Neuronal stem cell (in vitro differentiated cells): Measurements from ENCODE around the gene TMEM98.
A peak's percentile ranks its signal among the peaks of the same experiment; 100 is the strongest.

Source experiments
- DNase-seq: peaks from one replicate; pipeline ENCODE4 v3.0.0-alpha.2; 2013; ENCODE audit warnings: low spot score
- H2AFZ ChIP-seq: one replicate; pipeline ENCODE4 v1.6.1; 2013; ENCODE audit warnings: mild to moderate bottlenecking, low read length, inconsistent platforms
- H2AK5ac ChIP-seq: 2 replicates; pipeline ENCODE4 v1.6.1; 2013; ENCODE audit warnings: low read depth, mild to moderate bottlenecking, inconsistent platforms, low read length, moderate library complexity, mixed read lengths
- H2BK120ac ChIP-seq: 2 replicates; pipeline ENCODE4 v1.6.1; 2013; ENCODE audit warnings: low read depth, mild to moderate bottlenecking, inconsistent platforms, low read length, moderate library complexity, mixed read lengths
- H2BK12ac ChIP-seq: one replicate; pipeline ENCODE4 v1.6.1; 2013; ENCODE audit warnings: low read length, inconsistent platforms
- H2BK15ac ChIP-seq: 2 replicates; pipeline ENCODE4 v1.6.1; 2013; ENCODE audit warnings: mild to moderate bottlenecking, low read length, inconsistent platforms, mixed read lengths
- H2BK5ac ChIP-seq: one replicate; pipeline ENCODE4 v1.6.1; 2013; ENCODE audit warnings: inconsistent platforms, mild to moderate bottlenecking, low read length, moderate library complexity
- H3K14ac ChIP-seq: one replicate; pipeline ENCODE4 v1.6.1; 2013; ENCODE audit warnings: low read length, inconsistent platforms
- H3K18ac ChIP-seq: 2 replicates; pipeline ENCODE4 v1.6.1; 2013; ENCODE audit warnings: low read length, inconsistent platforms
- H3K23ac ChIP-seq: 2 replicates; pipeline ENCODE4 v1.6.1; 2013; ENCODE audit warnings: low read depth, mild to moderate bottlenecking, mixed read lengths, low read length, inconsistent platforms; ENCODE audit not compliant: poor library complexity
- H3K27ac ChIP-seq: replicated peaks from 3 replicates; pipeline ENCODE4 v1.5.1; 2013; ENCODE audit warnings: low read length, inconsistent platforms
- H3K27me3 ChIP-seq, 3 experiments: 2 replicates each; pipeline ENCODE4 v1.6.1; 2013; ENCODE audit warnings: low read length in 3 of 3, mild to moderate bottlenecking in 2 of 3, inconsistent platforms in 1 of 3, low read depth in 1 of 3, mixed read lengths in 1 of 3, moderate library complexity in 1 of 3; ENCODE audit not compliant: control insufficient read depth in 3 of 3, insufficient read depth in 3 of 3
- H3K36me3 ChIP-seq, 2 donors: replicated peaks in 1 of 2; 2 replicates each; pipeline ENCODE4 v1.6.1; 2013; ENCODE audit warnings: low read length in 2 of 2; ENCODE audit not compliant: control insufficient read depth in 2 of 2, insufficient read depth in 2 of 2
- H3K4ac ChIP-seq: 2 replicates; pipeline ENCODE4 v1.6.1; 2013; ENCODE audit warnings: inconsistent platforms, mild to moderate bottlenecking, low read length, moderate library complexity
- H3K4me1 ChIP-seq, 2 donors: 1 replicate in 1 of 2; 2 replicates in 1 of 2; pipeline ENCODE4 v1.6.1; 2013; ENCODE audit warnings: low read length in 2 of 2, low read depth in 1 of 2; ENCODE audit not compliant: control insufficient read depth in 2 of 2, insufficient read depth in 1 of 2
- H3K4me2 ChIP-seq: one replicate; pipeline ENCODE4 v1.6.1; 2013; ENCODE audit warnings: mild to moderate bottlenecking, low read length, inconsistent platforms; ENCODE audit not compliant: insufficient read depth, poor library complexity, severe bottlenecking
- H3K4me3 ChIP-seq, 2 donors: 2 replicates each; pipeline ENCODE4 v1.5.1; 2013; ENCODE audit warnings: low read length in 2 of 2, mild to moderate bottlenecking in 2 of 2, inconsistent platforms in 1 of 2, moderate library complexity in 1 of 2
- H3K79me1 ChIP-seq: one replicate; pipeline ENCODE4 v1.6.1; 2013; ENCODE audit warnings: low read depth, mild to moderate bottlenecking, inconsistent platforms, low read length, moderate library complexity
- H3K9ac ChIP-seq: one replicate; pipeline ENCODE4 v1.6.1; 2013; ENCODE audit warnings: mild to moderate bottlenecking, low read depth, low read length, inconsistent platforms; ENCODE audit not compliant: poor library complexity
- H3K9me3 ChIP-seq, 2 donors: replicated peaks in 1 of 2; 2 replicates each; pipeline versions ENCODE3 to v1.6.1; 2013; ENCODE audit warnings: low read length in 2 of 2, mild to moderate bottlenecking in 2 of 2, inconsistent platforms in 1 of 2, low read depth in 1 of 2, mixed read lengths in 1 of 2, moderate library complexity in 1 of 2; ENCODE audit not compliant: control insufficient read depth in 2 of 2, insufficient read depth in 1 of 2
- H4K8ac ChIP-seq: one replicate; pipeline ENCODE4 v1.6.1; 2013; ENCODE audit warnings: low read depth, mild to moderate bottlenecking, inconsistent platforms, low read length, moderate library complexity
- H4K91ac ChIP-seq: one replicate; pipeline ENCODE4 v1.6.1; 2013; ENCODE audit warnings: low read length, low read depth, mild to moderate bottlenecking, inconsistent platforms; ENCODE audit not compliant: poor library complexity
- WGBS, 2 donors: extraction: QIAGEN DNeasy Blood & Tissue Kit; methylation state at CpG; one replicate each; pipeline ENCODE4 v1.1.7; 2013; ENCODE audit warnings: missing lambda C conversion rate in 2 of 2, mixed read lengths in 1 of 2; ENCODE audit not compliant: insufficient read length in 2 of 2, insufficient replicate concordance in 1 of 2; ENCODE audit errors: extremely low coverage in 2 of 2; 5-methylcytosine and 5-hydroxymethylcytosine counted together

The TMEM98 gene

GRCh38 chr17:32928586-32929535 is 908 bp downstream of the TMEM98 start:
- no peak overlapping the region for H3K23ac ChIP-seq
- no peak overlapping the region for H2BK120ac ChIP-seq
- peak overlapping the region; percentile 46 for H3K4me2 ChIP-seq
- no peak overlapping the region for H3K4ac ChIP-seq
- H3K79me1 ChIP-seq: peaks cover 2% of the 10 kb centered on the region
- no peak overlapping the region for H2BK12ac ChIP-seq
- H2BK5ac ChIP-seq: no peak overlapping the region
- no peak overlapping the region for H4K91ac ChIP-seq
- no peak overlapping the region for H3K27ac ChIP-seq
- no peak for DNase-seq
- WGBS, 2 donors: no CpG with 5 or more reads among the region's 19 CpGs
- H3K9me3 ChIP-seq: no peaks in the 10 kb centered on the region
- H2AFZ ChIP-seq: peak overlapping the region; percentile 99
- H3K4me3 ChIP-seq: peak overlapping the region; percentile 67 to 90
- H4K8ac ChIP-seq: no peak overlapping the region
- no peak overlapping the region for H3K9ac ChIP-seq
- H3K27me3 ChIP-seq: no peaks in the 10 kb centered on the region
- H3K36me3 ChIP-seq: peaks cover 16 to 39% of the 10 kb centered on the region in 2 donors
- H3K18ac ChIP-seq: no peak overlapping the region
- no peak overlapping the region for H2AK5ac ChIP-seq
- H3K4me1 ChIP-seq: peaks cover 14 to 15% of the 10 kb centered on the region in 2 donors
- no peak overlapping the region for H3K14ac ChIP-seq
- H2BK15ac ChIP-seq: no peak overlapping the region

- H3K79me1 ChIP-seq: peaks cover 2% of the 10 kb centered on the region
- no peak overlapping the region for H2BK12ac ChIP-seq
- H3K27ac ChIP-seq: no peak overlapping the region
- H3K23ac ChIP-seq: no peak overlapping the region
- DNase-seq: no peak
- no peaks in the 10 kb centered on the region for H3K27me3 ChIP-seq
- no peak overlapping the region for H2BK15ac ChIP-seq
- H3K4me3 ChIP-seq: peak overlapping the region; percentile 67 to 90
- no peak overlapping the region for H2AK5ac ChIP-seq
- H3K36me3 ChIP-seq: peaks cover 22 to 46% of the 10 kb centered on the region in 2 donors
- H4K91ac ChIP-seq: no peak overlapping the region
- H3K4me1 ChIP-seq: peaks cover 14 to 15% of the 10 kb centered on the region in 2 donors
- H3K14ac ChIP-seq: no peak overlapping the region
- H2BK120ac ChIP-seq: no peak overlapping the region
- H3K18ac ChIP-seq: no peak overlapping the region
- peak overlapping the region; percentile 46 for H3K4me2 ChIP-seq
- peak overlapping the region; percentile 99 for H2AFZ ChIP-seq
- H3K9ac ChIP-seq: no peak overlapping the region
- H3K9me3 ChIP-seq: no peaks in the 10 kb centered on the region
- no peak overlapping the region for H4K8ac ChIP-seq
- no CpG with 5 or more reads among the region's 2 CpGs for WGBS, 2 donors
- H3K4ac ChIP-seq: no peak overlapping the region
- no peak overlapping the region for H2BK5ac ChIP-seq
These were observed 1.6 kb downstream of the TMEM98 start for GRCh38 chr17:32929588-32929987.

DNA sequence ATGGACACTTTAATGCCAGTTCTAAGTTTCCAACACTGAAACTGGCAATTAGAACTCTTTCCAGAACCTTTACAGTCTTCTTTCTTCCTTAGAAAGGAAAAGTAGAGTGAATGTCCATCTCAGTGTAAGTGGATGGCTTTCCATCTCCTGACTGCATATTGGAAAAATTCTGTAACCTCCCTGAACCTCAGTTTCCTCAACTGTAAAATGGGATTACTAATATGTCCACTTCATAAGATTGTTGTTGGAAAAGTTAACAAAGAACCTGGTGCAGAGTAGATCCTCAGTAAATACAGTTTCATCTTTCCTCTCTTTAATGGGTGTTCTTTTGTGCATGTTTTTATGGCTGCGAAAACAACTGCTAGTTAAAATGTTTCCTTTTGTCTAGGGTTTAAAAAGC is 2.6 kb downstream of the TMEM98 start:
- no peak overlapping the region for H3K18ac ChIP-seq
- H3K27ac ChIP-seq: no peak overlapping the region
- WGBS, 2 donors: no CpG with 5 or more reads among the region's 1 CpG
- no peak overlapping the region for H3K14ac ChIP-seq
- no peaks in the 10 kb centered on the region for H3K9me3 ChIP-seq
- no peak overlapping the region for H3K9ac ChIP-seq
- H4K91ac ChIP-seq: no peak overlapping the region
- H2AFZ ChIP-seq: no peak overlapping the region
- H3K79me1 ChIP-seq: peaks cover 2% of the 10 kb centered on the region
- no peak overlapping the region for H2BK15ac ChIP-seq
- peaks cover 15 to 16% of the 10 kb centered on the region in 2 donors for H3K4me1 ChIP-seq
- H2AK5ac ChIP-seq: no peak overlapping the region
- H3K4me3 ChIP-seq: no peak overlapping the region
- H2BK5ac ChIP-seq: no peak overlapping the region
- no peak overlapping the region for H2BK120ac ChIP-seq
- no peaks in the 10 kb centered on the region for H3K27me3 ChIP-seq
- no peak overlapping the region for H3K4ac ChIP-seq
- peaks cover 22 to 55% of the 10 kb centered on the region in 2 donors for H3K36me3 ChIP-seq
- H2BK12ac ChIP-seq: no peak overlapping the region
- no peak overlapping the region for H3K4me2 ChIP-seq
- no peak overlapping the region for H4K8ac ChIP-seq
- no peak overlapping the region for H3K23ac ChIP-seq
- DNase-seq: no peak

- peaks cover 24 to 67% of the 10 kb centered on the region in 2 donors for H3K36me3 ChIP-seq
- no peak overlapping the region for H2AFZ ChIP-seq
- no peak overlapping the region for H4K8ac ChIP-seq
- H2BK5ac ChIP-seq: no peak overlapping the region
- no peak overlapping the region for H4K91ac ChIP-seq
- H2BK120ac ChIP-seq: no peak overlapping the region
- H3K23ac ChIP-seq: no peak overlapping the region
- no CpG with 5 or more reads among the region's 1 CpG for WGBS, 2 donors
- H2AK5ac ChIP-seq: no peak overlapping the region
- no peak overlapping the region for H3K4me3 ChIP-seq
- H3K9me3 ChIP-seq: no peaks in the 10 kb centered on the region
- no peak overlapping the region for H3K18ac ChIP-seq
- no peak overlapping the region for H3K4ac ChIP-seq
- no peak for DNase-seq
- no peak overlapping the region for H3K9ac ChIP-seq
- no peak overlapping the region for H2BK15ac ChIP-seq
- no peak overlapping the region for H3K14ac ChIP-seq
- no peak overlapping the region for H2BK12ac ChIP-seq
- H3K4me2 ChIP-seq: no peak overlapping the region
- no peaks in the 10 kb centered on the region for H3K27me3 ChIP-seq
- peaks cover 2% of the 10 kb centered on the region for H3K79me1 ChIP-seq
- peaks cover 25 to 26% of the 10 kb centered on the region in 2 donors for H3K4me1 ChIP-seq
- no peak overlapping the region for H3K27ac ChIP-seq
These were observed 3.7 kb downstream of the TMEM98 start for GRCh38 chr17:32931686-32932085.
